CD4-positive, alpha-beta T cell treated with Interleukin-4 for 4 hours (primary cell): ENCODE results near the gene PSG4.
"Not testable (repeated sequence)": the region's sequence is repeated elsewhere in the genome, so short reads cannot be mapped to it uniquely, and the experiment has no call there.

Experiments used
- DNase-seq: peaks from one replicate; pipeline ENCODE4 v3.0.0-alpha.2; 2020

The PSG4 gene

GRCh38 chr19:43205471-43206105, at the start of gene PSG4:
TSS of gene PSG4 (minus strand) at chr19:43205638. CDS start at chr19:43205536, 102 bp downstream.
- not testable (repeated sequence) for DNase-seq

GRCh38 chr19:43251428-43251827, 46.0 kb upstream of the PSG4 start:
- DNase-seq, result not testable (repeated sequence)

- not testable (repeated sequence) for DNase-seq
Measured at GRCh38 chr19:43250296-43250695, 44.9 kb upstream of the PSG4 start.

- DNase-seq, result not testable (repeated sequence)
Measured at GRCh38 chr19:43248635-43249002, 43.2 kb upstream of the PSG4 start.

GRCh38 chr19:43247243-43247880, 41.9 kb upstream of the PSG4 start:
- not testable (repeated sequence) for DNase-seq

GRCh38 chr19:43245848-43246247, 40.4 kb upstream of the PSG4 start:
- DNase-seq, result not testable (repeated sequence)

- DNase-seq, result not testable (repeated sequence)
Measured at GRCh38 chr19:43242211-43242610, 36.8 kb upstream of the PSG4 start.

GRCh38 chr19:43238213-43238612, 32.8 kb upstream of the PSG4 start:
- DNase-seq, result not testable (repeated sequence)

- DNase-seq, result not testable (repeated sequence)
Measured at GRCh38 chr19:43235686-43236085, 30.2 kb upstream of the PSG4 start.

GRCh38 chr19:43229315-43229714, 23.9 kb upstream of the PSG4 start:
- DNase-seq, result no peak

GRCh38 chr19:43228730-43229129, 23.3 kb upstream of the PSG4 start:
- DNase-seq, result not testable (repeated sequence)

- DNase-seq, result not testable (repeated sequence)
Measured at GRCh38 chr19:43226986-43227385, 21.5 kb upstream of the PSG4 start.

GRCh38 chr19:43224855-43225253, 19.4 kb upstream of the PSG4 start:
- DNase-seq, result no peak

GRCh38 chr19:43224201-43224854, 18.9 kb upstream of the PSG4 start:
- not testable (repeated sequence) for DNase-seq

GRCh38 chr19:43221891-43222290, 16.5 kb upstream of the PSG4 start:
- DNase-seq, result not testable (repeated sequence)

GRCh38 chr19:43219136-43219535, 13.7 kb upstream of the PSG4 start:
- not testable (repeated sequence) for DNase-seq

- not testable (repeated sequence) for DNase-seq
Measured at GRCh38 chr19:43215881-43216280, 10.4 kb upstream of the PSG4 start.

GRCh38 chr19:43207991-43208390, 2.6 kb upstream of the PSG4 start:
- no peak for DNase-seq

- DNase-seq, result not testable (repeated sequence)
Measured at GRCh38 chr19:43207174-43207573, 1.7 kb upstream of the PSG4 start.

- DNase-seq, result not testable (repeated sequence)
Measured at GRCh38 chr19:43203611-43204010, 1.8 kb downstream of the PSG4 start.

- not testable (repeated sequence) for DNase-seq
Measured at GRCh38 chr19:43201891-43202290, 3.5 kb downstream of the PSG4 start.

GRCh38 chr19:43201337-43201801, 4.1 kb downstream of the PSG4 start:
- DNase-seq, result not testable (repeated sequence)

GRCh38 chr19:43198686-43199419, 6.6 kb downstream of the PSG4 start:
- DNase-seq, result not testable (repeated sequence)
